HepG2 (cell line): ENCODE results near the gene TAS2R10. TPM values are rescaled to one million over a fixed set of nuclear protein-coding genes. Genes with fewer than 3 reads are reported as not detected.

Experiments
- ATAC-seq: fragments of 200-7000 bp; cut with Tn5 transposase; 3 replicates; pipeline ENCODE4 v1.9.1; 2020; ENCODE audit warnings: mild to moderate bottlenecking, moderate library complexity
- BruUV-seq: library from RNA; stranded (reverse); fragments of 400-500 nt; replicated peaks from 2 replicates; lab custom pipeline; 2021; lab: Mats Ljungman, UMichigan
- CTCF ChIA-PET: fragments of 300-600 bp; formaldehyde crosslinking; extraction: SDS; loops from one replicate; lab custom pipeline; 2021; ENCODE audit warnings: low total read pairs, inconsistent platforms, low intra/inter-chr PET ratio; lab: Yijun Ruan, JAX
- POLR2A ChIA-PET: fragments of 350-600 bp; sonication (Branson Sonifier 250); formaldehyde crosslinking; loops from one replicate; lab custom pipeline; 2020; ENCODE audit warnings: antibody characterized with exemption, inconsistent platforms; lab: Yijun Ruan, JAX
- DNase-seq: peaks from one replicate; pipeline ENCODE4 v3.0.0-alpha.2; 2015; ENCODE audit warnings: low spot score
- FAIRE-seq: peaks from 3 replicates; lab custom pipeline; 2011; peaks lifted over from hg19 to GRCh38; lab: Jason Lieb, UNC
- H2AFZ ChIP-seq: one replicate; pipeline ENCODE4 v1.6.1; 2011; ENCODE audit warnings: low read length, inconsistent platforms
- H3K27ac ChIP-seq: fragments of 300-600 bp; 3 replicates; pipeline ENCODE4 v1.8.0; 2011; ENCODE audit warnings: mixed run types, mild to moderate bottlenecking, mixed read lengths, low read length, inconsistent platforms; ENCODE audit not compliant: insufficient read depth; ENCODE audit errors: extremely low read length
- H3K27me3 ChIP-seq, 2 experiments: fragments of 200-600 bp in 1 of 2; 2 replicates in 1 of 2; 3 replicates in 1 of 2; pipeline versions ENCODE4 v1.6.0 to v1.8.0; 2011; ENCODE audit warnings: low read length in 2 of 2, mild to moderate bottlenecking in 2 of 2, moderate library complexity in 2 of 2, inconsistent platforms in 1 of 2; ENCODE audit not compliant: insufficient read depth in 2 of 2, control insufficient read depth in 1 of 2
- H3K36me3 ChIP-seq, 2 experiments: fragments of 200-600 bp in 1 of 2; replicated peaks in 1 of 2; 2 replicates in 1 of 2; 3 replicates in 1 of 2; pipeline versions ENCODE4 v1.5.1 to v1.8.0; 2011; ENCODE audit warnings: low read length in 2 of 2, inconsistent platforms in 1 of 2; ENCODE audit not compliant: insufficient read depth in 2 of 2, control insufficient read depth in 1 of 2
- H3K4me1 ChIP-seq: 2 replicates; pipeline ENCODE4 v1.5.1; 2012; ENCODE audit warnings: low read length, inconsistent platforms; ENCODE audit not compliant: insufficient read depth
- H3K4me2 ChIP-seq: 2 replicates; pipeline ENCODE4 v1.6.0; 2011; ENCODE audit warnings: low read depth, low read length, inconsistent platforms
- H3K4me3 ChIP-seq, 3 experiments: fragments of 200-600 bp in 1 of 3; sonication (generic), shearing (Covaris generic) in 1 of 3; replicated peaks in 1 of 3; 2 replicates each; pipeline ENCODE4 v1.5.1; 2011 to 2016; ENCODE audit warnings: low read length in 3 of 3, inconsistent platforms in 2 of 3, low read depth in 2 of 3, mild to moderate bottlenecking in 2 of 3, control low read depth in 1 of 3, mixed read lengths in 1 of 3; ENCODE audit not compliant: insufficient read depth in 1 of 3
- H3K79me2 ChIP-seq: one replicate; pipeline ENCODE4 v1.6.1; 2011; ENCODE audit warnings: low read length, inconsistent platforms; ENCODE audit not compliant: insufficient read depth
- H3K9ac ChIP-seq: 2 replicates; pipeline ENCODE4 v1.6.0; 2011; ENCODE audit warnings: mild to moderate bottlenecking, low read depth, low read length, inconsistent platforms; ENCODE audit not compliant: insufficient read depth
- H3K9me3 ChIP-seq: 2 replicates; pipeline ENCODE4 v1.5.1; 2012; ENCODE audit warnings: mild to moderate bottlenecking, low read length
- H4K20me1 ChIP-seq: 2 replicates; pipeline ENCODE4 v1.6.0; 2011; ENCODE audit warnings: inconsistent platforms, mild to moderate bottlenecking, low read length, moderate library complexity; ENCODE audit not compliant: insufficient read depth
- HDAC2 ChIP-seq: sonication (generic); formaldehyde crosslinking; IDR thresholded peaks from 2 replicates; pipeline ENCODE4 v1.4.0; 2020; ENCODE audit warnings: missing genetic modification reagents
- HNF1B ChIP-seq: sonication (generic); formaldehyde crosslinking; IDR thresholded peaks from 2 replicates; pipeline ENCODE4 v1.5.1; 2020; ENCODE audit warnings: mild to moderate bottlenecking, moderate library complexity, missing genetic modification reagents
- KDM4B ChIP-seq: sonication (generic); formaldehyde crosslinking; IDR thresholded peaks from 2 replicates; pipeline ENCODE4 v1.4.0; 2020; ENCODE audit warnings: missing genetic modification reagents
- RBM22 ChIP-seq: fragments of 200-400 bp; formaldehyde crosslinking; optimal IDR thresholded peaks from 2 replicates; pipeline ENCODE3; 2017; ENCODE audit warnings: mild to moderate bottlenecking, low read length, moderate library complexity
- ZFAT ChIP-seq: sonication (generic); formaldehyde crosslinking; conservative IDR thresholded peaks from 2 replicates; pipeline ENCODE4 v1.8.1; 2023; ENCODE audit warnings: missing genetic modification reagents, inconsistent platforms
- ZNF207 ChIP-seq: fragments of 450-650 bp; IDR thresholded peaks from 2 replicates; pipeline ENCODE4 v1.6.1; 2016; ENCODE audit warnings: antibody characterized with exemption, borderline replicate concordance
- ZNF543 ChIP-seq: sonication (generic); formaldehyde crosslinking; IDR thresholded peaks from 2 replicates; pipeline ENCODE4 v1.4.0; 2020; ENCODE audit warnings: mild to moderate bottlenecking, missing genetic modification reagents
- WGBS: methylation state at CpG from one replicate; pipeline ENCODE4 v1.1.6; 2017; ENCODE audit warnings: low lambda C conversion rate; 5-methylcytosine and 5-hydroxymethylcytosine counted together
- in situ Hi-C: cut with HindIII; loops from 2 replicates; pipeline ENCODE4 v1.10.0; 2017; ENCODE audit warnings: low pct_unique_long_range_greater_than_20kb; ENCODE audit not compliant: extremely low pct_ligation_motif_present
- intact Hi-C: fragments of 100-400 bp; cut with micrococcal nuclease; formaldehyde crosslinking; loops from one replicate; pipeline ENCODE4 v1.10.0; 2022; ENCODE audit not compliant: unreplicated experiment
- polyA plus RNA-seq, 8 experiments: library from polyadenylated mRNA; depleted of rRNA in 3 of 8; stranded (reverse) in 7 of 8; unstranded in 1 of 8; fragments of >200 nt; fragmentation: Illumina TruSeq in 4 of 8; extraction: Trizol in 4 of 8; gene quantifications; 2 replicates each; pipeline versions ENCODE4 v1.2.1 to v1.2.3, GENCODE V29; 2011 to 2016; ENCODE audit warnings: low read depth in 4 of 8, missing spikeins in 1 of 8, mixed read lengths in 1 of 8; ENCODE audit not compliant: insufficient read depth in 1 of 8
- total RNA-seq, 5 experiments: library from RNA; depleted of rRNA; stranded (reverse); fragments of >200 nt; fragmentation: Illumina TruSeq; extraction: Trizol; gene quantifications; 2 replicates each; pipeline ENCODE4 v1.2.3, GENCODE V29; 2016; ENCODE audit warnings: low read depth in 1 of 5

TAS2R10 gene
- total and polyA plus RNA-seq, 2 of the 13 experiments (the other 11 are each of a cell fraction or from before 2014, with no cell fraction given) = 0.98 to 1.00 TPM

GRCh38 chr12:10842862-10843261, 16.7 kb upstream of the TAS2R10 start:
- Histone ChIP-seq H3K27ac (no peak overlapping the region), H3K9me3 (no peaks in the 10 kb centered on the region), H3K79me2 (no peaks in the 10 kb centered on the region), H3K9ac (no peak overlapping the region), H4K20me1 (no peaks in the 10 kb centered on the region), H3K27me3 (no peaks in the 10 kb centered on the region), H3K36me3 (peaks cover 3 to 5% of the 10 kb centered on the region in 2 experiments; a peak in 2 of 5 replicates), H3K4me2 (no peak overlapping the region), H2AFZ (no peak overlapping the region), H3K4me1 (no peaks in the 10 kb centered on the region), H3K4me3 (no peak overlapping the region)
- DNase-seq (no peak), FAIRE-seq (no peak), ATAC-seq (no peak)
- WGBS = 100% methylated on average over 2 of the region's 2 CpGs
- ChIA-PET CTCF (no interaction called here), POLR2A (no interaction called here)
- no TSS peak for BruUV-seq
- TF ChIP-seq KDM4B (CRISPR knock-in tag) (no peak), RBM22 (peak; percentile 53)
- in situ Hi-C loops (no loop called here), intact Hi-C loops (no loop called here)

GRCh38 chr12:10838461-10838860, 12.3 kb upstream of the TAS2R10 start:
- CTCF ChIA-PET = no interaction called here
- no peaks in the 10 kb centered on the region for H4K20me1 ChIP-seq
- no peak for ATAC-seq
- no peak overlapping the region for H3K9ac ChIP-seq
- TF ChIP-seq HDAC2 (CRISPR knock-in tag) = no peak
- no peak for TF ChIP-seq HNF1B (CRISPR knock-in tag)
- TF ChIP-seq ZNF207 = no peak
- no peak for TF ChIP-seq ZNF543
- no peak for TF ChIP-seq ZFAT (CRISPR knock-in tag)
- TF ChIP-seq, all 625 proteins: peak for 0
- H3K36me3 ChIP-seq = no peaks in the 10 kb centered on the region
- POLR2A ChIA-PET = no interaction called here
- H3K4me1 ChIP-seq = no peaks in the 10 kb centered on the region
- no TSS peak for BruUV-seq
- no peak overlapping the region for H3K4me3 ChIP-seq
- intact Hi-C loops = no loop called here
- no peak overlapping the region for H2AFZ ChIP-seq
- H3K79me2 ChIP-seq = no peaks in the 10 kb centered on the region
- in situ Hi-C loops = no loop called here
- no peak for DNase-seq
- no peaks in the 10 kb centered on the region for H3K9me3 ChIP-seq
- H3K4me2 ChIP-seq = no peak overlapping the region
- no peak overlapping the region for H3K27ac ChIP-seq
- no peaks in the 10 kb centered on the region for H3K27me3 ChIP-seq
- FAIRE-seq = no peak
- WGBS = 86% methylated on average over 3 of the region's 3 CpGs
